ENCODE results near the gene C22orf31. TPM values are rescaled to one million over a fixed set of nuclear protein-coding genes. Genes with fewer than 3 reads are reported as not detected.
A peak's percentile ranks its signal among the peaks of the same experiment; 100 is the strongest.
"Not testable (repeated sequence)": the region's sequence is repeated elsewhere in the genome, so short reads cannot be mapped to it uniquely, and the experiment has no call there.

The C22orf31 gene
- total RNA-seq, 1 donor: not detected

DNA sequence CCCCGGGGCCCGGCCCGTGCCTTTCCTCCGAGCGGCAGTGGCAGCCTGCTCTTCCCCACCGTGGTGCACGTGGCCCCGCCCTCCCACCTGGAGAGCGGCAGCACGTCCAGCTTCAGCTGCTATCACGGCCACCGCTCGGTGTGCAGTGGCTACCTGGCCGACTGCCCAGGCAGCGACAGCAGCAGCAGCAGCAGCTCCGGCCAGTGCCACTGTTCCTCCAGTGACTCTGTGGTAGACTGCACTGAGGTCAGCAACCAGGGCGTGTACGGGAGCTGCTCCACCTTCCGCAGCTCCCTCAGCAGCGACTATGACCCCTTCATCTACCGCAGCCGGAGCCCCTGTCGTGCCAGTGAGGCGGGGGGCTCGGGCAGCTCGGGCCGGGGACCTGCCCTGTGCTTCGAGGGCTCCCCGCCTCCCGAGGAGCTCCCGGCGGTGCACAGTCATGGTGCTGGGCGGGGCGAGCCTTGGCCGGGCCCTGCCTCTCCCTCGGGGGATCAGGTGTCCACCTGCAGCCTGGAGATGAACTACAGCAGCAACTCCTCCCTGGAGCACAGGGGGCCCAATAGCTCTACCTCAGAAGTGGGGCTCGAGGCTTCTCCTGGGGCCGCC, 11.9 kb downstream of the C22orf31 start:
- TF ChIP-seq, protein P1, sequence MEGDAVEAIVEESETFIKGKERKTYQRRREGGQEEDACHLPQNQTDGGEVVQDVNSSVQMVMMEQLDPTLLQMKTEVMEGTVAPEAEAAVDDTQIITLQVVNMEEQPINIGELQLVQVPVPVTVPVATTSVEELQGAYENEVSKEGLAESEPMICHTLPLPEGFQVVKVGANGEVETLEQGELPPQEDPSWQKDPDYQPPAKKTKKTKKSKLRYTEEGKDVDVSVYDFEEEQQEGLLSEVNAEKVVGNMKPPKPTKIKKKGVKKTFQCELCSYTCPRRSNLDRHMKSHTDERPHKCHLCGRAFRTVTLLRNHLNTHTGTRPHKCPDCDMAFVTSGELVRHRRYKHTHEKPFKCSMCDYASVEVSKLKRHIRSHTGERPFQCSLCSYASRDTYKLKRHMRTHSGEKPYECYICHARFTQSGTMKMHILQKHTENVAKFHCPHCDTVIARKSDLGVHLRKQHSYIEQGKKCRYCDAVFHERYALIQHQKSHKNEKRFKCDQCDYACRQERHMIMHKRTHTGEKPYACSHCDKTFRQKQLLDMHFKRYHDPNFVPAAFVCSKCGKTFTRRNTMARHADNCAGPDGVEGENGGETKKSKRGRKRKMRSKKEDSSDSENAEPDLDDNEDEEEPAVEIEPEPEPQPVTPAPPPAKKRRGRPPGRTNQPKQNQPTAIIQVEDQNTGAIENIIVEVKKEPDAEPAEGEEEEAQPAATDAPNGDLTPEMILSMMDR (IDR thresholded peaks at IDR 0.05; ENCODE audit: insufficient read depth, low read length): no peak

DNA sequence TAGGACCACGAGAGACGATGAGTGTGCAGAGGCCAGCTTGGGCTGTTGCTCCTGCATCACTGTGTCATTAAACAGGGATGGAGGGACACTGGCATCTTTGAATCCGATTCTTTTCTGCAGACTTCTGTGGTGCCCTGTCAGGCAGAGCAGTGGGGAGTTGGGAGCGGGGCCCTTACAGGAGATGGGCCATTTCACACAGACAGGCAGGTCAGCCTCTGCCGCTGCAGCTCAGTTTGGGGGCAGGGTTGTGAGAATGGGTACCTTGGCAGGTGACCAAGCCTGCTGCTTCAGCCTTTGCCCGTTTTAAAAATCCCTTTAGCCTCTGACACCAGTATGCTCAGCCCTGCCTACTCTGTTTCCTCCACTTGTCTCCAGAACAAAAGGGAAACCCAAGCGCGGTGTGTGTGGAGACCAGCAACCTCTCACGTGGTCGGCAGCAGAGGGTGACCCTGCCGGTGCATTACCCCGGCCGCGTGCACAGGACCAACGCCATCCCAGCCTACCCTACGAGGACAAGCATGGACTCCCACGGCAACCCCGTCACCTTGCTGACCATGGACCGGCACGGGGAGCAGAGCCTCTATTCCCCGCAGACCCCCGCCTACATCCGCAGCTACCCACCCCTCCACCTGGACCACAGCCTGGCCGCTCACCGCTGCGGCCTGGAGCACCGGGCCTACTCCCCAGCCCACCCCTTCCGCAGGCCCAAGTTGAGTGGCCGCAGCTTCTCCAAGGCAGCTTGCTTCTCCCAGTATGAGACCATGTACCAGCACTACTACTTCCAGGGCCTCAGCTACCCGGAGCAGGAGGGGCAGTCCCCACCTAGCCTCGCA, 12.6 kb downstream of the C22orf31 start:
- no peak for DNase-seq (ENCODE audit: low read depth)
- H3K4me3 ChIP-seq (ENCODE audit: low read depth, low read length): no peak overlapping the region
- TF ChIP-seq, protein P1 (IDR thresholded peaks at IDR 0.05; ENCODE audit: insufficient read depth, low read length): no peak

More for the DNA sequence above, 11.9 kb downstream of the C22orf31 start:
- no peak overlapping the region for H3K4me3 ChIP-seq (ENCODE audit: low read depth, low read length)
- no peak for DNase-seq (ENCODE audit: low read depth)

DNA sequence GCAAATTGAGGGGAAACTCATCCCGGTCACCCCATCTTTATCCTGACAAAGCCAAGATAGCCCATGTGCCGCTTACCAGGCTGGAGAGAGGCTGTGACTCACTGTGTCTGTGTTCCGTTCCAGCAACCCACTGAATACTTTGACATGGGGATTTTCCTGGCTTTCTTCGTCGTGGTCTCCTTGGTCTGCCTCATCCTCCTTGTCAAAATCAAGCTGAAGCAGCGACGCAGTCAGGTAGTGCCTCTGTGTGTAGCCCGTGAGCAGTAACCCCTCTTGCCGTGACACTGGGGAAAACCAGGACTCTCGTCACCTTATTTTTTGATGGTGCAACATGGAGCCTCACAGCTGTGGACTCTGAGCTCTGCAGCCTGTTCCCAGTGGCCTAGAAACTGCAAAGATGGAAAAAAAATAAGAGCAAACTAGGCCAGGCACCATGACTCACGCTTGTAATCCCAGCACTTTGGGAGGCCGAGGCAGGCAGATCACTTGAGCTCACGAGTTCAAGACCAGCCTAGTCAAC, 16.9 kb downstream of the C22orf31 start:
- peak; percentile 77 for DNase-seq (ENCODE audit: low read depth)
- peak overlapping the region; percentile 1 for H3K4me3 ChIP-seq (ENCODE audit: low read depth, low read length)
- TF ChIP-seq, protein P1 (IDR thresholded peaks at IDR 0.05; ENCODE audit: insufficient read depth, low read length): no peak

DNA sequence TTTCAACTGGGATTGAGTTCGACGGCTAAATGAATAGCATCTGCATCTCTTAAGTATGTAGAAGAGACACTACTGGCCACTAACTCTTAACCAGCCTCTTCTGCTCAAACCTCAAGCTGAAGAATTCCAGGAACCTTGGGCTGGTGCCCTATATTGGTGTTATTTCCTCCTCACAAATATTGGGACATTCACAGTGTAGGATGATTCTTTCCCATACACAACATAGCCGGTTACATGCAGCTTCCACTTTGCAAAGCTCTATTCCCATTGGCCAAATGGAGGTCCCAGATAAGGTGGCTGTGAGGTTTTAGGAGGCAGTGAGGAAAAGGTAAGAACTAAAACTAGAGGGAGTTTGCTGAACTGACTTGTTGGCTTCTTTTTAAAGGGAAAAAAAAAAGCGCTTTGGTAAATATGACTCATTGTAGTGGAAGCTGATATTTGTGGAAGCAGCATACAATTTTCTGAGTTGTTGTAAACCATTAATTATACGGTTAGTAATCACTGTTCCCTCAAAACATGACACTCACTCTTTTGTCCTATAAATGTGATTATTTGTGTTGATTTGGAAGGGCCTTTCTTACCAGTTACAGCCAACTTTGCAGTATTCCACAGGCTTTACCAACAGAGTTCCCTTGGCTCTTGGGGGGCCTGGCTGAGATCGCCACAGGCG, 17.6 kb downstream of the C22orf31 start:
- peak; percentile 61 for DNase-seq (ENCODE audit: low read depth)
- no peak overlapping the region for H3K4me3 ChIP-seq (ENCODE audit: low read depth, low read length)
- TF ChIP-seq, protein P1 (IDR thresholded peaks at IDR 0.05; ENCODE audit: insufficient read depth, low read length): peak; percentile 13

DNA sequence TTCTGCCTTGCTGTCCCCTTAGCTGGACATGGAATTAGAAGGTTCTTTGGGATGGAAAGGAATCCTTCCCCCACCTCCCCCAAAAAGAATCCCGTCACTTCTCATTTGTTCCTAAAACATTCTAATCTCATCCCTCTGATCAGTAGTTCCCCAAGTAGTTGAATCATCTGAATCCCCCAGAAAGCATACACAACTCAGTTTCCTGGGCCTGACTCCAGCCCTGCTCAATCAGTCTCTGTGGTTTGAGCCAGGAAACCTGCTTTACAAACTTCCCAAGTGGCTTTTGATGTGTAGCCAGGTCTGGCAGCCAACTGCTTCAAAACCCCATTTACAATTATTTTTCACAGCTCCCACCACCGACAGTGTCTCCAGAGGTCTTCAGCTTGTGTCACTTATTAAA, 20.2 kb downstream of the C22orf31 start:
- TF ChIP-seq, protein P1 (IDR thresholded peaks at IDR 0.05; ENCODE audit: insufficient read depth, low read length): no peak
- DNase-seq (ENCODE audit: low read depth): peak; percentile 80
- no peak overlapping the region for H3K4me3 ChIP-seq (ENCODE audit: low read depth, low read length)

DNA sequence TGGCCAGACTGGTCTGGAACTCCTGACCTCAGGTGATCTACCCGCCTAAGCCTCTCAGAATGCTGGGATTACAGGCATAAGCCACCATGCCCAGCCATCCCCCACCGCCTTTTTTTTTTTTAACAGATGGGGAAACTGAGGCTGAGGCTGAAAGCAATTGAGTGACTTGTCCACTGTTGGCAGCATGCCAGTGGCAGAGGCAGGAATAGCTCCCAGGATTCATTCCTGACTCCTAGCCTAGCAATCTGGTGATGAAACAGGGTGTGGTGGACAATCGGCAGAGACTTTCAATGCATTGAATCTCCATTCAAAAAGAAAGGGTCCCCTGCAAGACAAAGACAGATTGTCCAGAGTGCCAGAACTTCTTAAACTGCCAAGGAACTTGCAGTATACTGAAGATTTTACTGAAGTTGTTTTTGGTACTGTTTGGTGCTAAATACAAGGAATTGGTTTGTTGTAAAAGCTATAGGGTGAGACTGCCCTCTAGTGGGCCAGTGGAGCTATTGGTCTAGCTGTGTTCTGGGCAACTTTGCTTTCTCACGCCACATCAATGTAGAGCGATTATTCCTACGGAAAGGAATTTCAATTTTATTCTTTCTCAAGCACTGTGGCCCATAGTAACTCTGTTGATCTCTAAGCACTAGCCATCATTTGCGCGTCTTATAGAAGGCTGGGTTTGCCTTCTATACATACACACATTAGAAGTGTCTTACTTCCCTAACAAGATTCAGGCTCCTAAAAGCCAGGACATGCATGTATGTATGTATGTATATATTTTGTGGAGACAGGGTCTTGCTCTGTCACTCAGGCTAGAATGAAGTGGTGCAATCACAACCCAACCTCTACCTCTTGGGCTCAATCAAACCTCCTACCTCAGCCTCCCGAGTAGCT, 21.0 kb downstream of the C22orf31 start:
- TF ChIP-seq, protein P1 (IDR thresholded peaks at IDR 0.05; ENCODE audit: insufficient read depth, low read length): peak; percentile 96
- no peak overlapping the region for H3K4me3 ChIP-seq (ENCODE audit: low read depth, low read length)
- peak; percentile 97 for DNase-seq (ENCODE audit: low read depth)

DNA sequence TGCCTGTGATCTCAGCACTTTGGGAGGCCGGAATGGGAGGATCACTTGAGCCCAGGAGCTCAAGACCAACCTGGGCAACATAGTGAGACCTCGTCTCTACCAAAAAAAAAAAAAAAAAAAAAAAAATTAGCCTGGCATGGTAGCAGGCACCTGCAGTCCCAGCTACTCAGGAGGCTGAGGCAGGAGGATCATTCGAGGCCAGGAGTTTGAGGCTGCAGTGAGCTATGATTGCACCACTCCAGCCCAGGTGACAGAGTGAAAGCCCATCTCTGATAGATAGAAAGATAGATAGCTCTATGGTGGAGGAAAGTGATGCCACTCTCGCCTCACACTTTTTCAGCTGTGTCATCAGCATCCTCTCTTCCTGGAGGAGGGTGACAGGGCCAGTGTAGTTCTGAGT, 21.9 kb downstream of the C22orf31 start:
- not testable (repeated sequence) for DNase-seq (ENCODE audit: low read depth); H3K4me3 ChIP-seq (ENCODE audit: low read depth, low read length)

All from fibroblast of the aortic adventitia (primary cell).